K562 (cell line): Measurements from ENCODE around the gene NFATC2. TPM values are rescaled to one million over a fixed set of nuclear protein-coding genes. Genes with fewer than 3 reads are reported as not detected.

Experiments used
- ATAC-seq: fragments of 200-7000 bp; cut with Tn5 transposase; 3 replicates; pipeline ENCODE4 v1.9.1; 2020; ENCODE audit warnings: moderate library complexity
- BruUV-seq: library from RNA; stranded (reverse); fragments of 400-500 nt; replicated peaks from 2 replicates; lab custom pipeline; 2021; lab: Mats Ljungman, UMichigan
- CTCF ChIA-PET: fragments of 300-600 bp; formaldehyde crosslinking; extraction: SDS; loops from one replicate; lab custom pipeline; 2021; ENCODE audit warnings: low intra/inter-chr PET ratio; lab: Yijun Ruan, JAX
- POLR2A ChIA-PET: fragments of 300-600, 350-650 bp; sonication (Branson Sonifier 250); formaldehyde crosslinking; extraction: SDS; loops from one replicate; lab custom pipeline; 2021; ENCODE audit warnings: antibody characterized with exemption, inconsistent platforms; lab: Yijun Ruan, JAX
- DNase-seq, 4 experiments: peaks; one replicate each; pipeline versions ENCODE4 v3.0.0 to v3.0.0-alpha.2; 2011 to 2018; ENCODE audit warnings: low spot score in 3 of 4, mixed read lengths in 3 of 4; ENCODE audit errors: extremely low read depth in 1 of 4
- FAIRE-seq: peaks from 2 replicates; lab custom pipeline; 2011; peaks lifted over from hg19 to GRCh38; lab: Jason Lieb, UNC
- H2AFZ ChIP-seq: 2 replicates; pipeline ENCODE4 v1.6.0; 2011; ENCODE audit warnings: low read depth, low read length, control low read depth, inconsistent platforms
- H3K27ac ChIP-seq: fragments of 200-600 bp; 3 replicates; pipeline ENCODE4 v1.8.0; 2011; ENCODE audit warnings: low read depth, mild to moderate bottlenecking, control low read depth, inconsistent platforms, low read length, moderate library complexity, mixed read lengths; ENCODE audit errors: extremely low read depth
- H3K27me3 ChIP-seq, 2 experiments: fragments of 300-600 bp in 1 of 2; 2 replicates in 1 of 2; 3 replicates in 1 of 2; pipeline versions ENCODE4 v1.6.0 to v1.8.0; 2011; ENCODE audit warnings: inconsistent platforms in 2 of 2, low read length in 2 of 2, mild to moderate bottlenecking in 1 of 2, mixed read lengths in 1 of 2, moderate library complexity in 1 of 2; ENCODE audit not compliant: control insufficient read depth in 2 of 2, insufficient read depth in 2 of 2
- H3K36me3 ChIP-seq: fragments of 300-600 bp; 3 replicates; pipeline ENCODE4 v1.8.0; 2011; ENCODE audit warnings: mild to moderate bottlenecking, low read length, inconsistent platforms; ENCODE audit not compliant: control insufficient read depth, insufficient read depth
- H3K4me1 ChIP-seq, 2 experiments: fragments of 200-600 bp in 1 of 2; replicated peaks in 1 of 2; 2 replicates in 1 of 2; 3 replicates in 1 of 2; pipeline versions ENCODE4 v1.5.1 to v1.8.0; 2011; ENCODE audit warnings: inconsistent platforms in 2 of 2, low read length in 2 of 2, mild to moderate bottlenecking in 1 of 2, mixed read lengths in 1 of 2, moderate library complexity in 1 of 2; ENCODE audit not compliant: control insufficient read depth in 2 of 2, insufficient read depth in 2 of 2
- H3K4me2 ChIP-seq: 2 replicates; pipeline ENCODE4 v1.6.1; 2011; ENCODE audit warnings: low read length, control low read depth, inconsistent platforms, mixed read lengths; ENCODE audit not compliant: insufficient read depth
- H3K4me3 ChIP-seq: fragments of 200-600 bp; sonication (generic), shearing (Covaris generic); 2 replicates; pipeline ENCODE4 v1.5.1; 2016; ENCODE audit warnings: control low read depth, inconsistent platforms
- H3K79me2 ChIP-seq: fragments of 200-600 bp; 3 replicates; pipeline ENCODE4 v1.8.0; 2011; ENCODE audit warnings: low read length, inconsistent platforms; ENCODE audit not compliant: control insufficient read depth, insufficient read depth
- H3K9ac ChIP-seq, 2 experiments: 2 replicates each; pipeline versions ENCODE4 v1.6.0 to v1.6.1; 2011; ENCODE audit warnings: low read depth in 2 of 2, low read length in 2 of 2, control low read depth in 1 of 2, inconsistent platforms in 1 of 2, mild to moderate bottlenecking in 1 of 2, mixed read lengths in 1 of 2; ENCODE audit not compliant: insufficient read depth in 1 of 2
- H3K9me1 ChIP-seq: one replicate; pipeline ENCODE4 v1.6.0; 2011; ENCODE audit warnings: inconsistent platforms, mild to moderate bottlenecking, low read length, moderate library complexity; ENCODE audit not compliant: control insufficient read depth, insufficient read depth
- H3K9me3 ChIP-seq: replicated peaks from 2 replicates; pipeline ENCODE4 v1.5.1; 2011; ENCODE audit warnings: low read depth, low read length, inconsistent platforms; ENCODE audit not compliant: control insufficient read depth, insufficient read depth
- H4K20me1 ChIP-seq: replicated peaks from 2 replicates; pipeline ENCODE4 v1.6.1; 2011; ENCODE audit warnings: low read length, inconsistent platforms, mixed read lengths; ENCODE audit not compliant: control insufficient read depth, insufficient read depth
- ATF6 ChIP-seq: sonication (generic); formaldehyde crosslinking; IDR thresholded peaks from 2 replicates; pipeline ENCODE4 v1.4.0; 2020; ENCODE audit warnings: mild to moderate bottlenecking, missing genetic modification reagents
- BHLHE40 ChIP-seq: IDR thresholded peaks from 2 replicates; pipeline ENCODE4 v1.6.1; 2011; ENCODE audit warnings: low read length, improper control_type of control experiment
- FOSL1 ChIP-seq: fragments of 200-800 bp; sonication (Bioruptor generic); conservative IDR thresholded peaks from 2 replicates; pipeline ENCODE4 v1.6.1; 2016; ENCODE audit warnings: missing genetic modification characterization, missing compliant biosample characterization
- FOXK1 ChIP-seq: sonication (generic); formaldehyde crosslinking; IDR thresholded peaks from 2 replicates; pipeline ENCODE4 v1.8.0; 2022; ENCODE audit warnings: missing genetic modification reagents, mild to moderate bottlenecking, borderline replicate concordance
- SMARCC2 ChIP-seq: fragments of 450-650 bp; IDR thresholded peaks from 2 replicates; pipeline ENCODE4 v1.6.1; 2017; ENCODE audit warnings: antibody characterized with exemption, moderate library complexity, mild to moderate bottlenecking, low read depth
- ZBED1 ChIP-seq: IDR thresholded peaks from 2 replicates; pipeline ENCODE4 v1.6.1; 2014
- ZBTB2 ChIP-seq: fragments of 450-650 bp; IDR thresholded peaks from 2 replicates; pipeline ENCODE4 v1.6.1; 2016; ENCODE audit warnings: antibody characterized with exemption
- ZNF41 ChIP-seq: fragments of 250-450 bp; sonication (Bioruptor Pico); conservative IDR thresholded peaks from 2 replicates; pipeline ENCODE4 v1.4.0; 2020; ENCODE audit warnings: mild to moderate bottlenecking
- WGBS: fragments of 100-300 bp; shearing (Covaris generic); methylation state at CpG from one replicate; pipeline ENCODE4 v1.1.6; 2016; ENCODE audit warnings: low coverage, mixed read lengths; ENCODE audit not compliant: insufficient coverage; ENCODE audit errors: missing lambda C conversion rate; 5-methylcytosine and 5-hydroxymethylcytosine counted together
- in situ Hi-C: fragments of 300-500 bp; cut with MboI; formaldehyde crosslinking; loops from 4 replicates; pipeline ENCODE4 v1.15.0; 2018; ENCODE audit warnings: inconsistent platforms, mixed read lengths
- intact Hi-C: fragments of 100-400 bp; cut with micrococcal nuclease; formaldehyde crosslinking; loops from 2 replicates; pipeline ENCODE4 v1.14.2; 2022
- polyA plus RNA-seq, 8 experiments: library from polyadenylated mRNA; depleted of rRNA in 4 of 8; stranded (reverse) in 5 of 8; unstranded in 3 of 8; fragments of >200 nt; fragmentation: Nextera tagmentation in 2 of 8; fragmentation: Illumina TruSeq in 1 of 8; extraction: Ambion mirVana in 2 of 8; extraction: Trizol in 1 of 8; gene quantifications; 2 replicates each; pipeline versions ENCODE4 v1.2.1 to v1.2.3, GENCODE V29; 2011 to 2014; ENCODE audit warnings: inconsistent platforms in 1 of 8, missing spikeins in 1 of 8
- total RNA-seq, 7 experiments: library from RNA; depleted of rRNA in 6 of 7; stranded (reverse); fragments of >200 nt in 6 of 7; fragmentation: Illumina TruSeq in 2 of 7; extraction: Trizol in 2 of 7; gene quantifications; 2 replicates each; pipeline versions ENCODE4 v1.2.1 to v1.2.3, GENCODE V29; 2011 to 2021; ENCODE audit warnings: low replicate concordance in 1 of 7

NFATC2 gene
- total and polyA plus RNA-seq, 9 of the 15 experiments (the other 6 are each of a cell fraction or from before 2014, with no cell fraction given) = 1.9 to 11.2 (median 3.0) TPM

- H3K4me2 ChIP-seq = no peak overlapping the region
- peak; percentile 65 for TF ChIP-seq BHLHE40
- TF ChIP-seq FOSL1 (tag) = peak; percentile 55
- no peak for TF ChIP-seq SMARCC2
- H3K27me3 ChIP-seq = peaks cover 2 to 7% of the 10 kb centered on the region in 2 experiments; a peak in 4 of 5 replicates
- peak overlapping the region; percentile 11; the same call in 1 of the 2 replicates for H2AFZ ChIP-seq
- 16% methylated on average over 11 of the region's 11 CpGs for WGBS
- ATAC-seq (no peak), DNase-seq (no peak), FAIRE-seq (peak; percentile 23)
- no peaks in the 10 kb centered on the region for H3K9me1 ChIP-seq
- CTCF ChIA-PET = no interaction called here
- no peak overlapping the region for H3K9ac ChIP-seq
- BruUV-seq = no TSS peak
- no peaks in the 10 kb centered on the region for H4K20me1 ChIP-seq
- POLR2A ChIA-PET = interaction anchor here (1.0 to 2.4 kb wide), 3 partner anchors 9 to 246 kb away, joined by 3 to 11 read pairs (median 3); no protein-coding TSS in a partner anchor
- H3K4me3 ChIP-seq = no peak overlapping the region
- in situ Hi-C loops = no loop called here
- 0 out of 2 replicates have a peak, but pooled peaks cover 2% of the 10 kb centered on the region for H3K9me3 ChIP-seq
- H3K4me1 ChIP-seq = peaks cover 0 to 2% of the 10 kb centered on the region in 2 experiments; a peak in 1 of 5 replicates
- no peak overlapping the region for H3K27ac ChIP-seq
- intact Hi-C loops = no loop called here
- no peaks in the 10 kb centered on the region for H3K36me3 ChIP-seq
- H3K79me2 ChIP-seq = no peaks in the 10 kb centered on the region
These were observed 12.1 kb upstream of the NFATC2 start for GRCh38 chr20:51554538-51555165.

- DNase-seq = no peak
- Histone ChIP-seq H3K4me2 (no peak overlapping the region), H3K9ac (no peak overlapping the region), H3K36me3 (no peaks in the 10 kb centered on the region), H3K79me2 (no peaks in the 10 kb centered on the region), H3K9me1 (no peaks in the 10 kb centered on the region), H3K27me3 (peaks cover 3 to 7% of the 10 kb centered on the region in 2 experiments; a peak in 3 of 5 replicates), H3K9me3 (no peaks in the 10 kb centered on the region), H4K20me1 (no peaks in the 10 kb centered on the region), H3K27ac (no peak overlapping the region), H3K4me3 (no peak overlapping the region), H3K4me1 (peaks cover 0 to 2% of the 10 kb centered on the region in 2 experiments; a peak in 1 of 5 replicates), H2AFZ (peak overlapping the region; percentile 11; the same call in 1 of the 2 replicates)
- POLR2A ChIA-PET = interaction anchor here (1.0 to 2.4 kb wide), 3 partner anchors 9 to 246 kb away, joined by 3 to 11 read pairs (median 3); no protein-coding TSS in a partner anchor
- CTCF ChIA-PET = no interaction called here
- intact Hi-C loops (no loop called here), in situ Hi-C loops (no loop called here)
- ATAC-seq = no peak
- BruUV-seq = no TSS peak
- FAIRE-seq = no peak
- WGBS = 7% methylated on average over 6 of the region's 8 CpGs
- TF ChIP-seq FOXK1 (CRISPR knock-in tag) (no peak), ATF6 (CRISPR knock-in tag) (no peak), ZBTB2 (no peak), ZBED1 (no peak), ZNF41 (no peak)
These were observed 11.5 kb upstream of the NFATC2 start for GRCh38 chr20:51553897-51554486.
